ENCODE data around the gene STK32B.

Gene STK32B

DNA sequence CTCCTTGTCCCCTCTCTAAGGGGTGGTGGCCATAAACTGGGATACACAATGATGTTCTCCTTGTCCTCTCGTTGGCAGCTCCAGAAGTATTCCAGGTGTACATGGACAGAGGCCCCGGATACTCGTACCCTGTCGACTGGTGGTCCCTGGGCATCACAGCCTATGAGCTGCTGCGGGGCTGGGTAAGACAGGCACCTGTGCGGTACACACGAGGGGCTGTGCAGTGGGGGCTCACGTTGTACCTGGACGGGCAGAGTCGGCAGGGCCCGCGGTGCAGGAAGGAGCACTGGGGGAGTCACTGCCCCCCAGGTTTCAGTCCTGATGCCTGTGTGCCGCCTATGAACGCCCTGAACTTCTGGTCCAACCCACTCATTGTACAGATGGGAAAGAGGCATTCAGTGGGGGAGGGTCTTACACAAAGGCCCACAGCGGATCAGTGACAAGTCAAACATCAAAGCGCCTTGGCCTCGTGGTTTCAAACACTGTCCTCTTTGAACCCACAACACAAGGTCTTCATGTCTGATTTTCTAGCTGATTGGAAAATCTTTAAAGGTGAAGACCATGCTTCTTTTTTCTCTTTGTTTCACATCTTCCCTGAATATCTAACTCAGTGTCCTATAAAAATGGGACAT, 395.4 kb downstream of the STK32B start:
- no peak for DNase-seq (ENCODE audit: low read depth in 2 of 2)

DNA sequence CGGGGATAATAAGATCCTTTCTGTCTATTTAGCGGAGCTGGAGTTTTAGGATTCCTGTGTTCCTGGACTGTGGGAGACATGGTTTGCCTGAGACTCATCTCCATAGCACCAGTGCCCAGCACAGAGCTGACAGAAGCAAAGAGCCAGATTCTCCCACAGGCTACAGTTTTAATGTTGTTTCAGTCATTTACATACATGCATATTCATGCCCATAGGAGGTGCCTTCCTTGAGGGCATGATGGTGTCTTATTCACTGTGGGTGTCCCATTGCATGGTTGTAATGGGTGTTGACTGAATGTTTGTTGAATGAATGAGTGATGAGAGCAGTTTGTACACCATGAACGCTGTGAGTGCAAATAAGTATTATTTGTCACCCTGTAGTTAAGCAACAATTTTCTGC, 396.5 kb downstream of the STK32B start:
- DNase-seq (ENCODE audit: low read depth in 2 of 2), result no peak

DNA sequence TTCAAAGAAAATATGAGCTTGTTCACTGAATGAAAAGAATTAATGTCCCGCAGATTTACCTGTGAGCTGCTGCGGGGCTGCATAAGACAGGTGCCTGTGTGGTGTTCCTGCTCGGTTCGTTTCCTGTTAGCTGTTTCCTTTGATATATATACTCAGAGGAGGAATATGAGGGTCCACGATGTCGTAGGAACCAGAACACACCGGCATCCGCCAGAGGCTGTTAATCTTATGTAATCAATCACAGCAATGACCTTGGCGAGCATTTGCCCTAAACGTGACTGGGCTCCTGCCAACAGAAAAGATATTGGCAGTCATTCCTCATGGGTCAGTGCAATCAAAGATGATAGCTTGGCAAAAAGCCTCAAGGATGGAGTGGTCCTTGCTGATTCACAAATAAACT, 396.9 kb downstream of the STK32B start:
- DNase-seq (ENCODE audit: low read depth in 2 of 2), result no peak

DNA sequence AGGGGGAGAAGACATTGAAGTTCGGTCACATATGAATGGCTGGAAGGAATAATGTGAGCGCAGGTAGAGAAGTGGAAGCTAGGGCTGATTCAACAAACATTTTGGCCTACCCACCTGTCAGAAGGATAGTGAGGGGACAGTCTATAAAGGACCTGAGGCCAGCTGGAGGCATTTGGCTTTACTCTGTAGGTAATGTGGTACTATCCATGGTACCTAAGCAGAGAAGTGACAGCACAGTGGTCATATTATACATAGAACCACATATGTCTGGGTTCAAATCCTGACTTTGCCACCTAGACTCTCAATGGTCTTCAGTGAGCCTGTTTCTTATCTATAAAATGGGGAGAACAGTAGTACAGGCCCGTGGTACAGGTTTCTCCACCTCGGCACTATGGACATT, 400.0 kb downstream of the STK32B start:
- DNase-seq (ENCODE audit: low read depth in 2 of 2), result no peak

- DNase-seq (ENCODE audit: low read depth in 2 of 2), result no peak
These were observed 400.9 kb downstream of the STK32B start for GRCh38 chr4:5452156-5452555.

- DNase-seq (ENCODE audit: low read depth in 2 of 2), result no peak
These were observed 403.8 kb downstream of the STK32B start for GRCh38 chr4:5455003-5455585.

DNA sequence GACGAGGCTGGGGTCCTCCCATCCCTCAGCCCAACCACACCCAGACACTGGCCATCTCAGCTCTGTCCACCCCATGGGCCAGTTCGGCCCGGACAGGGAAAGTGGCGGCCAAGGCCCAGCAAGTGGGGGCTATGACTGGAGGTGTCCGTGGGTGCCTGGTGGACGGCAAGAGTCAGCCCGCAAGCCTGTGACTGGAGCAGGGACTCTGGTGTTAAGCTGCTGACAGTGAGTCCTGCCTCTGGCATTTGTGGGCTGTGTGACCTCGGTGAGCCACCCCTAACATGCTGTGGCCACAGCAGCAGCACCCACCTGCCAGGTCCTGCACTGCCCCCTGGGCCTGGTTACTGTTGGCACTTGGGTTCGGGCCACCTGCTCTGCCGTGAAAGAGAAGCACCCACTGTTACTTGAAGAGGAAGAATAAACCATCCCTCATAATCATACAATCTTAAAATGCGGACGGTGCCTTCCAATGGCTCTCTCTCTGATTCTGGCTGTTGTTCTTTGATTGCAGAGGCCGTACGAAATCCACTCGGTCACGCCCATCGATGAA, 405.1 kb downstream of the STK32B start:
- no peak for DNase-seq (ENCODE audit: low read depth in 2 of 2)

- no peak for DNase-seq (ENCODE audit: low read depth in 2 of 2)
These were observed 407.4 kb downstream of the STK32B start for GRCh38 chr4:5458676-5459075.

- no peak for DNase-seq (ENCODE audit: low read depth in 2 of 2)
These were observed 408.0 kb downstream of the STK32B start for GRCh38 chr4:5459236-5459635.

DNA sequence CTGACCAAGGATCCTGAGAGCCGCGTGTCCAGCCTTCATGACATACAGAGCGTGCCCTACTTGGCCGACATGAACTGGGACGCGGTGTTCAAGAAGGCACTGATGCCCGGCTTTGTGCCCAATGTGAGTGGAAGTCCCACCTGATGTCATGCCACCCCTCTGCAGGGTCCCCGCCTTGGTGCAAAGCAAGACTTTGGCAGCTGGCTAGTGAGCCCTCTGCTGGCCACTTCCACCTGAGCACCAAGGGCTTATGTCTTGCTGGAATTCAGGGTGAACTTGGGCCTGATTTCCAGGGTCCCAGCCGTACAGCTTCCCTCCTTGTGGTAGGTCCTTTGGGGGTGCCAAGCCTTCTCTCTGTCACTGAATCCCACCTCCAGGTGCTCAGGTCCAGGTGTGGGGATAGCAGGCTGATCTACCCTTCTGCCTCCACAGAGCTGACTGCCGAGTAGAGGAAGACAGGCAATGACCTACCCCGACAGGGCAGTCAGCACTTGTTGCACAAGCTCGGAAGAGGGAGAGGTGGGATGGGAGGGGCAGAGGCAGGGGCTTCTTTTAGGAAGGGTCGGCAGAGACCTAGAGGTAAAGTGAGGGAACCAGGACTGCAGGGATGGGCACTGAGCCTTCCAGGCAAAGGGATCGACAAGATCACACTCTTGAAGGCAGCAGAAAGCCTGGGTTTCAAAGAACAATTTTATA, 409.0 kb downstream of the STK32B start:
- no peak for DNase-seq (ENCODE audit: low read depth in 2 of 2)

GRCh38 chr4:5461477-5461876, 410.2 kb downstream of the STK32B start:
- no peak for DNase-seq (ENCODE audit: low read depth in 2 of 2)

DNA sequence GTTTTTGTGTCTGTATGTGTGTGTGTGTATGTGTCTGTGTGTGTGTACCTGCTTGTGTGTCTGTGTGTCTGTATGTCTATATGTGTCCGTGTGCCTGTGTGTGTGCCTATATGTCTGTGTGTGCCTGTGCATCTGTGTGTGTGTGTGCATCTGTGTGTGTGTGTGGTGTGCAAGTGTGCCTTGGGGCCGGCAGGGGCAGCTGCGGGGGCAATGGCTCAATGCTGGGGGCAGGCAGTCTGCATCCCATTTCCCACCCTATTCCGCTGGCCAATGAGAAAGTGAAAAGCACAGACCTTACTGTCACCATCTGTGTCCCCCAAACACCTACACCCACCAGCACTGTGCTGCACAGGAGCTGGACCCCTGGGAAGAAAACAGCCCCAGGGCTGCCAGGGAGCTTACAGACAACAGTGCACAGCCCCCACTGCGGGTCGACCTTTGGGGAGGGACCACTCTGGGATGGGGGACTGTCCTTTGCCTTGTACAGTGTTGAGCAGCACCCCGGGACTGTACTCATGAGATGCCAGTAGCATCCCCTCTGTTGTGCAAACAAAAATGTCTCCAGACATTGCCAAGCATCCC, 411.1 kb downstream of the STK32B start:
- no peak for DNase-seq (ENCODE audit: low read depth in 2 of 2)

- DNase-seq (ENCODE audit: low read depth in 2 of 2), result no peak
These were observed 411.6 kb downstream of the STK32B start for GRCh38 chr4:5462896-5463295.

DNA sequence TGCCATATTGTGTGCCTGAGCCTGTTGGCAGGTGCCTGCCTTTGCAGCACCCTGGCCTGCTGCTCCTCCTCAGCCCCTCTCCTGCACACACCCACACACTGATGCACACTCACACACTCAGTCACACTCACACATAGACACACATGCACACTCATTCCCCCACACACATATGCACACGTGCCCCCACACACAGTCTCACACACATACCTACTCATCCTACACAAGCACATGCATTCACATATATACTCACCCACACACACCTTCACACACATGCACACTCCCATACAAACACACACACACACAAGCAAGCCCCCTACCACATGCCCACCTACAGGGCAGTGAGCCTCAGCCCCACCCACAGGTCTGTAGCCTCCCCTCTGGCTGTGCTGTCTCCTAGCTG, 412.1 kb downstream of the STK32B start:
- DNase-seq (ENCODE audit: low read depth in 2 of 2), result no peak

DNA sequence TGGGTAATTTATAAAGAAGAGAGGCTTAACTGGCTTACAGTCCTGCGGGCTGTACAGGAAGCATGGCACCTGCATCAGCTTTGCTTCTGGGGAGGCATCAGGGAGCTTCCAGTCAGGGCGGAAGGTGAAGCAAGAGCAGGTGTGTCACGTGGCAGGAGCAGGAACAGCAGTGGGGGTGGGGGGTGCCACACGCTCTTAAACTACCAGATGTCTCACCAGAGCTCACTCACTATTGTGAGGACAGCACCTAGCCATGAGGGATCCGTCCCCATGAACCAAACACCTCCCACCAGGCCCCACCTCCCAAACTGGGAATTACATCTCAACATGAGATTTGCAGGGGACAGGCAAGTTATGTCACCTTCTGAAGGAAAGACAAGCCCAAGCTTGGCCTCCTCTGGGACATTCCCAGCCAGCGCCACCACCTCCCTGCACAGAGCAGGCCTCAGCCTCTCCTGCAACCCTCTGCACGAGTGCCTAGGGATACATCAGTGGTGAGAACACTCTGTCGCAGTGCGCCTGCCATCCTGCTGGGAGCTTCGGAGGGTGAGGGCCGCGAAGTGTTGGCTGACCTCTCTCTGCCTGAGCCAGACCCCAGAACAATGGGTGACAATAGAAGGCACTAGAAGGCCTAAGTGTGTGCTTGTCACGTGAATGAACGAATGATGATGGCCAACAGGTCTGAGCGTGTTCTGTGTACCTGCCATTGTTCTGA, 412.8 kb downstream of the STK32B start:
- no peak for DNase-seq (ENCODE audit: low read depth in 2 of 2)

GRCh38 chr4:5465529-5465928, 414.2 kb downstream of the STK32B start:
- DNase-seq (ENCODE audit: low read depth in 2 of 2), result no peak

DNA sequence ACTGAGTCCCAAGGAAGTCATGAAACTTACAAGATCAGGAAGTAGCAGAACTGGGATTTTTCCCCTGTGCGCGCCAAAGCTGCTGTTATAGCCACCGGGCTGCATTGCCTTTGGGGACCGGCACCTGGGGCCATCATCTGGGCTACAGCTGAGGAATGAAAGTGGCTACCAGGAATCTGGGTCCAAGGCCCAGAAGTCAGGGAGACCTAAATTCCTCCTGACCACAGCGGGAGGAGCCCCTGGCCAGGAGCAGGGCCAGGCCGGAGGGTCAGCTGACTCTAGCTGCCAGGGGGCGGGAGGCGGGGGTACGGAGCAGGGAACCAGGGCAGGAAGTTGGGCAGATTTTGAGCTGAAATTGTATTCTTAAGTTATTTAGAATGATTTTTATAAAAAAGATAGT, 414.7 kb downstream of the STK32B start:
- no peak for DNase-seq (ENCODE audit: low read depth in 2 of 2)

DNA sequence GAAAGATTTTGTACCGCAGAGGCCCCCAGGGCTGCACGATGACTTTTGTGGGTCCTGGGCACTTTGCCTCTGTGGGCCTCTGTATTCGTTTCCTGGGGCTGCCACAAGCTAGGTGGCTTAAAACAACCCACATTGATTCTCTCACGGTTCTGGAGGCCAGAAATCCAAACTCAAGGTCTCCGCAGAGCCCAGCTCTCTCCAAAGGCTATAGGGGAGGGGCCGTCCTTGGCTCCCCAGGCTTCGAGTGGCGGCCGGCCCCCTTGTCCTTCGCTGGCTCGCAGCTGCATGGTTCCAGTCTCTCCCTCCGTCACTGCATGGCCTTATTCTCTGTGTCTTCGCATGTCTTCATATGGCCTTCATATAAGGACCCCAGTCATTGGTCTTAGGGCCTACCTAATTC, 415.8 kb downstream of the STK32B start:
- DNase-seq (ENCODE audit: low read depth in 2 of 2), result no peak

- DNase-seq (ENCODE audit: low read depth in 2 of 2), result no peak
These were observed 418.0 kb downstream of the STK32B start for GRCh38 chr4:5469151-5469775.

DNA sequence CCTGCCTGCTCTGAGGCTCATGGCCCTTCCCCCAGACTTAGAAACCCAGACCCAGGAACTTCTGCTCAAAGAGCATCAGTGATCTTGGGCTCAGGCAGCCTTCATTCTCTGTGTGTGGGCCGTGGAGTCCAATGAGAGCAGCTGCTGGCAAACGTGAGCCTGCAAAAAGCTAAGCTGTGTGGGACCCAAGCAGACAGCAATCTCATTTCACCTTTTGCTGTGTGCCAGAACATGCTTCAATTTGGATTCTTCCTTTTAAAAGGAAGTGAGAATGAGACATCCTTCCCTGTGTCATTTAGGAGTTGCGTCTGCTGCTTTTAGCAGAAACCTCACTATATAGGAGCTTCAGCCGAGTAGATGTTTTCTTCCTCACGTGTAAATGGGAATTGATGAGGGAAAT, 418.6 kb downstream of the STK32B start:
- no peak for DNase-seq (ENCODE audit: low read depth in 2 of 2)

GRCh38 chr4:5470318-5471198, 419.3 kb downstream of the STK32B start:
- DNase-seq (ENCODE audit: low read depth in 2 of 2), result no peak
